COLO829 (cell line): ENCODE measurements around the gene LPIN1.
A peak's percentile ranks its signal among the peaks of the same experiment; 100 is the strongest.
"Not testable (repeated sequence)": the region's sequence is repeated elsewhere in the genome, so short reads cannot be mapped to it uniquely, and the experiment has no call there.

Experiments used
- DNase-seq: peaks from one replicate; pipeline ENCODE4 v3.0.0; 2012; ENCODE audit warnings: low spot score

The LPIN1 gene

DNA sequence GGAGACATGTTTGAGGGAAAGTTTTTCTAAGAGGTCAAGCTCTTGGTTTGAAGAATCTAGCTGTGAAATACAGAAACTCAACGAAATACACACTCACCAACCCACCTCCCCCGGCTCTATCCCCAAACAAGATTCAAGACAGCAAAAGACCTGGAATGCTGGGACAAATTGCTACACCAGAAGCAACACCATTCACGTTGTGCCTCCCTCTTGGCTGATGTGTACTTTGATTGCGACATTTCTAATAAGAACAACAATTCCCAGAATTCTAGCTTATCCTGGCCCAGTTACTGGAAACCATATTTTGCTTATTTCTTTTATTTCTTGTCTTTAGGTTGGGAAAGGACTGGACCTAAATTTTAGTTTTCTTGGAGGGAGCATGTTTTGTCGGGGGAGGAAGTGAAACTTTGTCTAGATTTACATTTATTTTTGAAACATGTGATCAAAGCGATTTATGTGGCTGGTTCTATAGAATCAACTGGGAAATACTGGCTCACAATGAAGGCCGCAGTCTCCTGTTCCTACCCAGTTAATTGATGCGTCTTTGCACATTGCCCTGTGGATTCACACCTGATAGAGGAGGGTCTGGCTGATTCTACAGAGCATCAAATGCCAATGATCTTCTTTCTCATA lies 29.6 kb upstream of the LPIN1 start:
- no peak for DNase-seq

DNA sequence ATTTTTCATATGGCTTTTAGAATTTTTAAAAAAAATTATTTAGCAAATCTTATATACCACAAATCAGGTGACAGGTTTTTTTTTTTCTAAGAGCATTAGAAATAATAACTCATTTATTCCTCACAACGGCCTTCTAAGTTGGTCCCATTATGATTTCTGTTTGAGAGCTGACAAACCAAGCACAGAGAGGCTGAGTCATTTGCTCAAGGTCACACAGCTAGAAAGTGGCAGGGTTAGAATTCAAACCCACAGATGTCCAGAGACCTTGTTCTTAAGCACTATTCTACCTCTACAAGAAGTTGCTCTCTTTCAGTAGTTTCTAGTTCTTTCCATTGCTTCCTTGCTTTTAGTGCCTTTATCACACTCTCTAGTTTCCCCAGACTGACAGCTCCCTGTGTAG lies 28.8 kb upstream of the LPIN1 start:
- no peak for DNase-seq

DNA sequence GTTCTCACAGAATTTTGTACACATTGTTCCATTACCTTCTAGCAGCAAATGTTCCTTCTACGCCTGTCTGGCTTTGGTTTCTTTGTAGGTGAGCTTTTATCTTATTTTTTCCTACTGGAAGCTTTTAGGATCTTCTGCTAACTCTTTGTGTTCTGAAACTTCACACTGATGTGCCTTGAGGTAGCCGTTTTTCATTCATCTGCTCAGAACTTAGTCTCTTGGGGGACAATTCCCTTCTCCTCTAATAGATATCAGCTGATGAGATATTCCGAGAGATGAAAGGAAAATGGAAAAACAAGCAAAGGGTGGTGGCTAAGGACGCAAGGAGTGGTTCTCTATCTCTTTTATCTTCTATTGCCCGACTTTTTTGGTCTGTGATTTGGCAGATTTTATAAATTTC lies 27.8 kb upstream of the LPIN1 start:
- peak; percentile 20 for DNase-seq

DNA sequence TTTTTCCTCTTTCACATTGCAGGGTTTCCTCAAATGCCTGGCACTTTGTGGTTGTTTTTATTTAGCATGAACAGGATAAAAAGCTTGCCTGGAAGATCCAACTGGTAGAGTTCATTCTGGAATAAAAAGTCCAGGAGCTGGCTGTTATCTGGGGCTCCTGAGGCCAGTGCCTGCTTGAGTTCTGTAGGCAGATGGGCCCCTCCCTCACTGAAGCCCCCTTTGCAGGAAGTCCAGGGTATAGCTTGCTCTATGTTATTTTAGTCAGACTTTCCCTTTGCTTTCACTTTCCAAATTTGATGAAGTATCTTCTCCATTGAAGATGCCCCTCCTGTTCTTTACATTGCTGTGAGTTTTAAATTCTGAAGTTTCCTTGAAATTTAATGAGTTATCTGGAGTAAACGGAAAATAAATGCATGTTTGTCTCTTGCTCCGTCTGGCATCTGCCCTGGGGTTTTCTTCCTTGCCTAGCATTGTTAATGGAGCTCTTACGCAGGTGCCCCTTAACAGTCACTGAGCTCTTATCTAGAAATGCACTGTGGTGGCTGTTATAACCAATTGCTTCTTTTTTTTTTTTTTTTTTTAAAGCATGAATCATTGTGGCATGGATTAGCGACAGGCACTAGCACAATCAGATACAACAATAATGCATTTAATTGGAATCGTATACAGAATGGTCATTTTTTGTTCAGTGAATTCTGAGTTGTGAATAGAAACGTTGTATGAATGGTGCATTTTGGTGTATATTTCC lies 27.0 kb upstream of the LPIN1 start:
- peak; percentile 68 for DNase-seq

DNA sequence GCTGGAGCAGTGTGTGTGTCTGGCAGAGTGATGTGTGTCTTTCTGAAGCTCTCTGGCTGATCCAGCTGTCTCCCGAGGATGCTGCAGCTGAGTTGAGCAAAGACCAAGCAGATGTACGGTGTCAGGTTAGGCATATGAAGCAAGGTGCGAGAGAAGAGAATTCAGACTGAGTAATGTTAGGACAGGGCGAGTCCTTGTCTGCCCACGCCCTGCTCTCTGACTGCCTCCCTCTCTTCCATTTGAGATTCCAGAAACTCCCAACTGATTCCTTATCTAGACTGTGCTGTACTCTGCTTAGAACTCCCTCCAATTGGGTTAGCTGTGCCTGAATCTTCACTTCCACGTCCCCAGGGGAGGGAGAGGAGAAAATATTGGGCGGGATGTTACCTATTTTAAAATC lies 25.7 kb upstream of the LPIN1 start:
- no peak for DNase-seq

DNA sequence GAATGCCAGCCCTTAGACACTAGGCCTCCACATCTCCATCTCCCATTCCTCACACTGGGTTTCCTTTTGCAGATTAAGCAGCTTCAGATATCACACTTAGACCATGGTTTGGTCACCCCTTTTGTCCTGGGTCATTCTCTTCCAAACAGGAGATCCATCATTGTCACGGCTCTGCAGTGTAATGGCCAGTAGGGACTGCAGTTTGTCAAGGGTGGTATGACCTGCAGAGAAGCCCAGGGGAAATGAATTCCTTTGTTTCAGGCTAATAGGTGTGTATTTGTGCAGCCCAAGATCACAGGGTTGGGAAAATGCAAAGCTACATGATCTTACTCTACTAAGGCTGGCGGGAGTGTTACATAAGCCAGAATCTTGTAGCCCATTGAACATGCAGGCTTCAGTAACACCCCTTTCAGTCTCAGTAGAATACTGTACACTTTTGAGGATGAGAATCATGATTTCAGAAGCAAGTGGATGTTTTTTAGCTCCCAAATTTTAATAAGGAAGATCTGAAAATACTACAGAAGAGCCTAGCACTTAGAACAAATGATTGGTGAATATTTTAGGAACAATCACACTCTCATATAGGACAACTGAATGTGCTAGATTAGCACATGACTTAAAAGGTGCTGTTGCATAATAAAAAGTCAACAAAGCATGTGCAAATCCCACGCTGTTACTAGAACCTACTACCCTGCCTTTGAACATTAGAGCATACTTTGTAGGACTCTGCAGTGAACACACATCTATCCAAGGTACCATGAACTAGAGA lies 24.0 kb upstream of the LPIN1 start:
- no peak for DNase-seq

DNA sequence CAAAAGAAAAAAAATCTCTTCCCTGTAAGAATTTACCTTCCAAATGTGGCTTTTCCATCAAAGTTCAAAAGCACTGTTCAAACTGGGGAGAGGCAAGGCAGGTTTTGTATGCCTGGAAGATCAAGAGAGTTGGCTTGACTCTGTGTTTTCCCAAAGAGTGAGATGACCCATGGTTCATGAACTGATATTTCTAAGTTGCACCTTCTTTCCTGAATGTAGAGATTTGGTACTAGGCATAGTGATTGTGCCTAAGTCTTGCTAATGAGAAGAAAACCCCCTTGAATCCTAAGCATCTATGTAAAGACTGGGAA lies 23.4 kb upstream of the LPIN1 start:
- DNase-seq = no peak

DNA sequence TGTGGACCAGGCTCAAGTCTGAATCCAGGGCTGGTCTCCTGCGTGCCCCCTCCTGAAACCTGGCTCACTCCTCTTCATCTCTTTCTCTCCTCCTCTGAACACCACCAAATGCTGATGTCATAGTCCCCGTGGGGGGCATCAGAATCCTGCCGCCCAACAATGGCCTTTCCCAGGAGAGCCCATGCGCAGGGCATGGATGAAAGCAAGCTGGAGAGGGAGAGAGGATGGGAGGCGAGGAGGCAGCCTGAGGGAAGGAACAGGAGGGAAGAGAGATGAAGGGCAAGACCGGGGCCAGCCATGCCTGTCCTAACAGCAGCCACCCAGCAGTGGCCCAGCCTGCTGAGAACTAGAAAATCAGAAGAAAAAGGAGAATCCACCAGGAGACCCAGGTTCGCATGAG lies 22.3 kb upstream of the LPIN1 start:
- DNase-seq = no peak

DNA sequence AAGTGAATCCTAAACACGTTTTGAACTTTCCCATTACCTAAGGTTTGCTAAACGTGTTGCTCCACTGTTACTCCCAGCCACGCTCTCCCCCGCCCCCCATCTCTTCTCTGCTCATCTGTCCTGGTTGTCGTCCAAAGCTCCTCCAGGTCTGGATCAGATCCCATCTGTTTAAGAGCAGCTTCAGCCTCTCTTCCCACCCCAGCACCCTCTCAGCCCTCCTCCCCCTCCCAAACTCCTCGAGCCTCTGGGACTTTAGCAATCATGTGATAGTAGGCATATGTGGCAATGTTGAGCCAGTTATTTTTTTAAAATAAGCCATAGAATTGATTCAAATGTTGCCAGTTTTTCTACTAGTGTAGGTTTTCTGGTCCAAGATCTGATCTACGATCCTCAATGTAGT lies 20.0 kb upstream of the LPIN1 start:
- no peak for DNase-seq

DNA sequence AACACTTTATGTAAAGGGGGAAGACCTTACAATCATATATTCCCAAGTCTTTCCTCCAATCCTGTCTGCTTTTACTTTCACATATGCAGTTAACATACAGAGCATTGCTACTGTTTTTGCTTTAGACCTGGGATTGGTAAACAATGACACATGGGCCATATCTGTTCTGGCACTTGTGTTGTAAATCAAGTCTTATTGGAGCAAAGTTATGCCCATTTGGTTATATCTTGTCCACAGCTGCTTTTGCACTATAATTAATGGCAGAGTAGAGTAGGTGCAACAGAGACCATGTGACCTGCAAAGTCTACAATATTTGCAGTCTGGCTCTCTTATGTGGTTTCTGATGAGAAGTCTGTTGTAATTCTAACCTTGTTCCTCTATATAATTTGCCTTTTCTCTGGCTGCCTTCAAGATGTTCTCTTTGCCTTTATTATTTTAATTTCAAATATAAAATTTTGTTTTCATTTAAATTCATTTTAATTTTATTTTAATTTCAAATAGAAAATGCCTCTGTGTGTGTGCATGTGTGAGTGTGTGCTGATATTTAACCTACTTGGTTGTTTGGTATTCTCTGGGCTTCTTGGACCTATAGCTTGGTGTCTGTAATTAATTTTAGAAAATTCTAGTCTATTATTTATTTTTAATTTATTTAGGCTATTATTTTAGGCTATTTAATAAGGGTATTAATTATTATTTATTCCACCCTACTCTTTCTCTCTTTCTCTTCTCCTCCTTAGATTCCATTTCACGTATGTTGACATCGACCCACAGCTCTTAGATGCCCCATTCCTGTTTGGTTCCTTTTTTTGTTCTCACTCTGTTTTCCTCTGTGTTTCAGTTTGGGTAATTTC lies 16.8 kb upstream of the LPIN1 start:
- no peak for DNase-seq

DNA sequence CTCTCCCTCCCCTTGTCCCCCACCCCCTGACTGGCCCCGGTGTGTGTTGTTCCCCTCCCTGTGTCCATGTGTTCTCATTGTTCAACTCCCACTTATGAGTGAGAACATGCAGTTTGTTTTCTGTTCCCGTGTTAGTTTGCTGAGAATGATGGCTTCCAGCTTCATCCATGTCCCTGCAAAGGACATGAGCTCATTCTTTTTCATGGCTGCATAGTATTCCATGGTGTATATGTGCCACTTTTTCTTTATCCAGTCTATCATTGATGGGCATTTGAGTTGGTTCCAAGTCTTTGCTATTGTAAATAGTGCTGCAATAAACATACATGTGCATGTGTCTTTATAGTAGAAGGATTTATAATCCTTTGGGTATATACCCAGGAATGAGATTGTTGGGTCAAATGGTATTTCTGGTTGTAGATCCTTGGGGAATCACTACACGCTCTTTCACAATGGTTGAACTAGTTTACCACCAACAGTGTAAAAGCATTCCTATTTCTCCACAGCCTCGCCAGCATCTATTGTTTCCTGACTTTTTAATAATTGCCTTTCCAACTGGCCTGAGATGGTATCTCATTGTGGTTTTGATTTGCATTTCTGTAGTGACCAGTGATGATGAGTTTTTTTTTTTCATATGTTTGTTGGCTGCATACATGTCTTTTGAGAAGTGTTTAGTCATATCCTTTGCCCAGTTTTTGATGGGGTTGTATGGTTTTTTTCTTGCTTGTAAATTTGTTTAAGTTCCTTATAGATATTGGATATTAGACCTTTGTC lies 15.0 kb upstream of the LPIN1 start:
- DNase-seq = not testable (repeated sequence)

DNA sequence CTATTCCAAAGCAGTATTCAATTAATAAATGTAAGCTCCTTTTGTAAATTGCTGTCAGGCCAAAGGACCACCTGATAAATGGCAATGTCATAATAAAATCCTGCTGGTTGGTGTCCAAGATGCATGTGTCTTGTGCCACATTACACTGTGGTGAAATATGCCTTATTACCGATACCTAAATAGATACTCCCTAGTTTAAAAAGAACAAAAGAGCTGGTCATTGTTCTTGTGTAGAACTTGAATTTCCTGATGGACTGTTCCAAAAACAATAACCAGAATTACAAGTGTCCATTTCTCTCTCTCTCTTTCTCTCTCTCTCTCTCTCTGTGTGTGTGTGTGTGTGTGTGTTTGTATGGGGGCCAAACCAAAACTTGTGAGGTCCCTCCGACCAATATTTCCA lies 13.8 kb upstream of the LPIN1 start:
- no peak for DNase-seq

DNA sequence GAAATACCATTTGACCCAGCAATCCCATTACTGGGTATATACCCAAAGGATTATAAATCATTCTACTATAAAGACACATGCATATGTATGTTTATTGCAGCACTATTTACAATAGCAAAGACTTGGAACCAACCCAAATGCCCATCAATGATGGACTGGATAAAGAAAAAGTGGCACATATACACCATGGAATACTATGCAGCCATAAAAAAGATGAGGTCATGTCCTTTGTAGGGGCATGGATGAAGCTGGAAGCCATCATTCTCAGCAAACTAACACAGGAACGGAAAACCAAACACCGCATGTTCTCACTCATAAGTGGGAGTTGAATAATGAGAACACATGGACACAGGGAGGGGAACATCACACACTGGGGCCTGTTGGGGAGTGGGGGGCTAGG lies 8.6 kb upstream of the LPIN1 start:
- DNase-seq = not testable (repeated sequence)

DNA sequence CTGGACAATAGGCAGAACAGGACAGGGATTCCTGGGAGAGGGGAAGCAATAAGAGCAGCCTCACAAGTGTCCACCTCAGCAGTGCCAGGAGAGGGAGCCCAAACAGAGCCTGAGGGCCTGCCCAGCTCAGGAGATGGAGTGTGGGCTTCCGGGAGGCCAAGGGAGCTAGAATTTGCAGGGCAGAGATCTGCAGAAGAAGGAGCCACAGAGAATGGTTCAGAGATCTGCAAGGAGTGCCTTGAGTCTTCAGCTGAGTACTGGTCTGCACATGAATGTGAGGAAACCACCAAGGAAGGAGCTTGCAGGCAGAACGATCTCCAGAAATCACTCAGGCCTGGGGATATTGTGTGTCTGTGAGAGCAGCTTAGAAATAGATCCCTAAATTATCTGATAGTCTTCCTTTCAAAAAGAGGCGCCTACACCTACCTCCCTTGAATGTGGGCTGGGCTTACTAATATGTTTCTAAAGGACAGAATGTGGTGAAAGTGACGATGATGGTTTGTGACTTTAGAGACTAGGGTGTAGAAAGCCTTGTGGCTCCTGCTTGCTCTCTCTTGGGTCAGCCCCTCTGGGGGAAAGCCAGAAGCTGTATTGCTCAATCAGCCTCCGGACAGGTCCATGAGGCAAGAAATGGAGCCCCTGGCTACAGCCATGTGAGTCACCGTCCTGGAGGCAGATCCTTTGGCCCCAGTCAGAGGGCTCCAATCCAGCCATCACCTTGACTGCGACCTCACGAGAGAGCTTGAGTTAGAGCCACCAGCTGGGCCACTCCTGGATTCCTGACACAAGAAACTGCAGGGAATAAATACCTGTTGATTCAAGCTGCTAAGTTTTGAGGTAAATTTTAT lies 7.6 kb upstream of the LPIN1 start:
- no peak for DNase-seq

DNA sequence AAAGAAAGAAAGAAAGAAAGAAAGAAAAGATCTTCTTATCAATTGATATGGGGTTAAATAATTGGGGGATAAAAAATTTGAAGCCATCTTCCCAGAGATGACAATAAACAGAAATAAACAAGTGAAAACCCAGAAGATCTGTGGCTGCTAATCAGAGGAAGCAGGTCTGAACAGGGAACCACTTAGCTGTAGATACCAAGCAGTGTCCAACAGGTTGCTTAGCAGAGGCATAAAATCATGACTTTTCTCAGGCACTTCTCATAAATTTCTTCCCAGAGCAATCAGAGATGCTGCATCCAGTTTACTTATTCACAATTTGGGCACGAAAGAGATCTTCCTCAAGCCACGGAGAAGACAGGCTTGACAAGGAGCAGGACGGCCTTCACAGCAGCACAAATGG lies 5.7 kb upstream of the LPIN1 start:
- no peak for DNase-seq

DNA sequence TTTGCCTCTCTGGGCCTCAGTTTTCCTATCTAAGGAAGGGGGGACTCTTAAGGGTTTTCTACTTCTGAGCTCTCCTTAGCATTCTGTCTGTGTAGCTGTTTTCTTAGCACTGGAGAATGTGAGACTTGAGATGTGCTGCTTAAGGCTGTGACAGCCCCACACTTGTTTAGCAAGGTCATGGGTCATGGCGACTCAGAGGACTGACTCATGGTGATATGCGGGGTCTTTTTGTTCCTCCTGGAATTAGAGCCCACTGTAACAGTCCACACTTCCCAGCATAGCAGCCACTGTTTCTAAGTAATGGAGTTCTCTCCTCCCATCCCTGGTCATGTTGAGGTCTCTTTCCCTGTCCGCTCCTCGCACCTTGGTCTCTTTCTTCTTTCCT lies 4.1 kb upstream of the LPIN1 start:
- DNase-seq = no peak

DNA sequence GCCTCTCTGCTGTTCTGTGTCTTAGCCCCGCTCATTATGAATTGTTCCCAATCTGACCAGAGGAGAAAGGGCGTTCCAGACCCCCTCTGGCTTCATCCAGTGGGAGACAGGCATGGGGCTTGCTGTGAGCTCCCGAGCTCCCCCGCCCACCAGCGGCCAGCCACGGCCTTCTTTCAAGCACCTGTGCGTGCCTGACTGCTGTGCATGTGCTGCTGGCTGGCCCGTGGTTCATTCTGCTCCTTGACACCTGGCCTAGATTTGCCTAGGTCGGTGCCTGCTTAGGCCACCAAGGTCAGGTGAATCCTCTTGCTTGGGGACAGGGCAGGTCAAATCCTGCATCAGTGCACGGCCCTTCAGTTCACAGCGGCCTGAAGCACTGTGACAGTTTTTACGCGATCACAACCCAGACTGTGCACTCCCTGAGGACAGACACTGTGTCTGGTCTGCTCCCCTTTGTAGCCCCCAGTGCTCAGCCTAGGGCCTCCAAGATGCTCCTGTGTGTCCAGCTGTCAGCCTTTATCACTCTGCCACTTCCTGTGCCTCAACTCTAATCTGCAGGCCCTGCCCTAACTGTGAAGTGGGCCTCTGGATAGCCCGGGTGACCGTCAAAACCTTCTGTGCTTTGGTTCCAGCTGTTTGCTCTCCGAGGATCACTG lies 3.6 kb upstream of the LPIN1 start:
- no peak for DNase-seq

DNA sequence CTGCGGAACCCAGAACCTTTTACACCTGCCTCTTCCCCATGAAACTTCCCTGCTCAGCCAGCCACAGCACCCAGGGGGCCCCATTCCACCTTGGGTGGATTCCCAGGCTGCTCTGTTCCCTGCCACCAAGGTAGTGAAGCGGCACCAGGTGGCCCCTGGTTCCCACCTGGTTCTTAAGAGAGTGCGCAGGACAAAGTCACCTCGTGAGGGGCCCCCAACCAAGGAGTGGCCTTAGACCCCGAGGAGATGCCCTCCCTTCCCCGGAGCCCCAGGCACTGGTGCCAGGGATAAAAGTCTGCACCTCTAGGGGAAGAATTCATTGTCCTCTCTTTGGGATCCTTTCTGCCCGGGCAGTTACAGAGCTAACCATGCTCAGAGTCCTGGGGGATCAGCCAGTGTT lies 3.1 kb upstream of the LPIN1 start:
- DNase-seq = no peak

DNA sequence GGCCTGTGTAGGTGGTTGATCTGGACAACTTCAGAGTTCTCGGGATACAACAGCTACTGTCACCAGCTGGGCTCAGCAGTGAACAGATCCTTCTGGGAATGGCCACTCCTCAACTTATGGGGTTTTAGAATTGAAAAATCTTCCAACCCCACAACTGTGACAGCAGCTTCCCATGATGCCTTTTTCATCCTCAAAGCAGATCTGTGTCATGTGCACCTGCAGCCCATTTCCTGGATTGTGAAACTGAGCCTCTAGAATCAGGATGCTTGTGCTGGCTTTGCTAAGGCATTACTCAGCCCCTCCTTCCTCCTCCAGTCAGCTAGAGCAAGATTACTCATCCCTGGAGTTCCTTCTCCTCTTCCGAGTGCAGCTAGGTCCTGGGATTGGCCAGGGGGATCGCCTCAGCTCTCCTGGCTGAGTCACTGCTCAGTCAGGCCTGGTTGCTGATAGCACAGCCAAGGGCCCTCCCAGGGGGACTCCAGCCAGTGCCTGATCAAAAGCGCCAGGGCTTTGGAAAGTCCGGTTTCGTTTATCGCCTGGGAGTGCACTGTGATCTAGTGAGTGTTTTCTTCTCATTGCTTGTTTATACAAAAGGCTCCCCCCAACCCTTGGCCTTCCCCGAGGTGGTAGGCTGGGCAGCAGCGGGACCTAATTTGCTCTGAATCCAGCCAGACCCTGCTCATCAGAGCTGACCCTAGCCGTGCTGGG lies 2.4 kb upstream of the LPIN1 start:
- peak; percentile 99 for DNase-seq
